ENCODE results near the gene TRAPPC5. TPM values are rescaled to one million over a fixed set of nuclear protein-coding genes. Genes with fewer than 3 reads are reported as not detected.

TRAPPC5 gene
- total RNA-seq, 1 experiment from 2014 or later: 77.4 TPM

DNA sequence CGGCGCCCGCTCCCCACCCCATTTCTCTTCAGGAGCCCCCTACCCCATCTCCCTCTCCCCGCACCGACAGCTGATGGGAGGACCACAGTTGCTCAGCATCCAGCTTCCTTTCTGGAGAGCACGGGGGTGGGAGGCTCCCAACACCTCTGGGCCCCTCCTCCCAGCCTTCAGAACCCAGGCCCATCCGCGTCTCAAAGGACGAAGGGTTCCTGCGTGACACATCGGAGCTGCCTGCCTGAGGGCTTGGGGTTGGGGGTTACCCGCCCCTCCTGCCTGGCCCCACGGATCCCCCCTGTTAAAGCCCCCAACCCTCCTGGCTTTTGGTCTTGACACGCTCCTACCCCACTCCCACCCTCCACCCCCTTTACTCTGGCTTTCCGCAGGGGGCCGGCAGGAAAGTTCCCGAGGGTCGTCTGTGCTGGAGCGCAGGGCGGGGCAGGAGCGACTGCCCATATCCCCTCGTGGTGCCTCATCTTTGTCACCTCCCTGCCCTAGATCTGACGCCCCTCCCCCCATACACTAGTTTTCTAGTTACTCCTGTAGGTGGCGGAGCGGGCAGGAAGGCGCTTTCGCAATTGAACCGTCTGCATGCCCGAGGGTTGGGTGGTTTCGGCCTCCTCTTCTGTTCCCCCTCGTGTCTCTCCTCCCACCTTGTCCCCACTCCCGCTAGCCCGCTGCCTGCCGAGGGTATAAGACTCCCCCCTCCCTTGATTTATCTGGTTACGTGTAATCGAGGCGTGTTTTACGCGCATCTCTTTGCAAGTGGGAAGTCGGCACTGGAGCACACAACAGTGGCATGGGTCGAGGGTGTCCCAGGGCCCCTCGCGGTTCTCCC, 924 bp downstream of the TRAPPC5 start:
- H3K9ac ChIP-seq (ENCODE audit: extremely low read depth, insufficient read length, low read length): no peak overlapping the region
- peak overlapping the region; percentile 69 for H3K18ac ChIP-seq (ENCODE audit: insufficient read length, low read depth, low read length)
- Mint-ChIP-seq H3K4me1 (peaks cover 21 to 33% of the 10 kb centered on the region in 2 experiments), H3K27ac (peak overlapping the region; percentile 23 to 52 (median 28); a peak in 2 of 7 replicates), H3K36me3 (ENCODE audit: insufficient read depth in 1 of 3, low read depth in 3 of 3) (peaks cover 6 to 23% (median 16%) of the 10 kb centered on the region in 3 experiments), H3K9me3 (no peaks in the 10 kb centered on the region; a peak in 1 of 5 replicates), H3K27me3 (ENCODE audit: low read depth) (peaks cover 38% of the 10 kb centered on the region), H3K4me3 (peak overlapping the region; percentile 86 to 89)
- peaks cover 7% of the 10 kb centered on the region for H3K23me2 ChIP-seq (ENCODE audit: insufficient read length, low read depth, low read length, poor library complexity, severe bottlenecking)
- no peak overlapping the region for H2BK15ac ChIP-seq (ENCODE audit: low read depth, low read length)
- no peak overlapping the region for H3K4ac ChIP-seq (ENCODE audit: low read depth, low read length)
- TF ChIP-seq, protein P1, sequence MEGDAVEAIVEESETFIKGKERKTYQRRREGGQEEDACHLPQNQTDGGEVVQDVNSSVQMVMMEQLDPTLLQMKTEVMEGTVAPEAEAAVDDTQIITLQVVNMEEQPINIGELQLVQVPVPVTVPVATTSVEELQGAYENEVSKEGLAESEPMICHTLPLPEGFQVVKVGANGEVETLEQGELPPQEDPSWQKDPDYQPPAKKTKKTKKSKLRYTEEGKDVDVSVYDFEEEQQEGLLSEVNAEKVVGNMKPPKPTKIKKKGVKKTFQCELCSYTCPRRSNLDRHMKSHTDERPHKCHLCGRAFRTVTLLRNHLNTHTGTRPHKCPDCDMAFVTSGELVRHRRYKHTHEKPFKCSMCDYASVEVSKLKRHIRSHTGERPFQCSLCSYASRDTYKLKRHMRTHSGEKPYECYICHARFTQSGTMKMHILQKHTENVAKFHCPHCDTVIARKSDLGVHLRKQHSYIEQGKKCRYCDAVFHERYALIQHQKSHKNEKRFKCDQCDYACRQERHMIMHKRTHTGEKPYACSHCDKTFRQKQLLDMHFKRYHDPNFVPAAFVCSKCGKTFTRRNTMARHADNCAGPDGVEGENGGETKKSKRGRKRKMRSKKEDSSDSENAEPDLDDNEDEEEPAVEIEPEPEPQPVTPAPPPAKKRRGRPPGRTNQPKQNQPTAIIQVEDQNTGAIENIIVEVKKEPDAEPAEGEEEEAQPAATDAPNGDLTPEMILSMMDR (conservative IDR thresholded peaks at IDR 0.05): peak; percentile 65
- H2BK20ac ChIP-seq (ENCODE audit: low read depth, low read length, poor library complexity, severe bottlenecking): no peak overlapping the region
- no peaks in the 10 kb centered on the region for H3K4me1 ChIP-seq (ENCODE audit: insufficient read depth, low read length)
- H3K27ac ChIP-seq (ENCODE audit: insufficient read length, low read depth, low read length): no peak overlapping the region
- WGBS (ENCODE audit: extremely low coverage, insufficient read length, low lambda C conversion rate): no CpG with 5 or more reads among the region's 43 CpGs
- peak overlapping the region; percentile 60 for H3K4me2 ChIP-seq (ENCODE audit: insufficient read depth, insufficient read length, low read length)
- H3K14ac ChIP-seq (ENCODE audit: insufficient read depth, low read length): no peak overlapping the region
- no peak overlapping the region for H2BK5ac ChIP-seq (ENCODE audit: insufficient read length, low read length)
- H3K27me3 ChIP-seq (ENCODE audit: insufficient read depth, low read length): no peaks in the 10 kb centered on the region
- H3K56ac ChIP-seq (ENCODE audit: insufficient read length, low read depth, low read length): no peak overlapping the region
- no peak overlapping the region for H2BK12ac ChIP-seq (ENCODE audit: insufficient read length, low read depth, low read length)
- no peaks in the 10 kb centered on the region for H4K20me1 ChIP-seq (ENCODE audit: control insufficient read depth, insufficient read depth, insufficient read length)
- H3K23ac ChIP-seq (ENCODE audit: insufficient read length, low read depth, low read length): no peak overlapping the region
- no peak overlapping the region for H3T11ph ChIP-seq (ENCODE audit: low read length)
- no peaks in the 10 kb centered on the region for H3K79me2 ChIP-seq (ENCODE audit: insufficient read depth, low read length)
- H3K79me1 ChIP-seq (ENCODE audit: insufficient read depth, low read depth, low read length, poor library complexity, severe bottlenecking): no peaks in the 10 kb centered on the region
- no peak overlapping the region for H4K5ac ChIP-seq (ENCODE audit: insufficient read length, low read depth, low read length)
- H2BK120ac ChIP-seq (ENCODE audit: low read depth, low read length, poor library complexity, severe bottlenecking): no peak overlapping the region
- no peak overlapping the region for H4K91ac ChIP-seq (ENCODE audit: insufficient read length, low read depth, low read length)
- peak; percentile 88 for DNase-seq
- no peak overlapping the region for H2AFZ ChIP-seq (ENCODE audit: low read length)
- no peak overlapping the region for H4K8ac ChIP-seq (replicated peaks; ENCODE audit: insufficient read length, low read depth, low read length)
- no peaks in the 10 kb centered on the region for H3K9me3 ChIP-seq (ENCODE audit: control insufficient read depth, low read depth, low read length)
- no peak overlapping the region for H2AK5ac ChIP-seq (ENCODE audit: insufficient read length, low read length)

Measured in H9 (cell line).